ENCODE results near the gene CES3. TPM values are rescaled to one million over a fixed set of nuclear protein-coding genes. Genes with fewer than 3 reads are reported as not detected.

The CES3 gene
- polyA plus RNA-seq, 1 donor (not counting 4 experiments of a cell fraction or from before 2014, with no cell fraction given): 1.5 TPM

GRCh38 chr16:66926171-66926947, 34.7 kb upstream of the CES3 start:
- TF ChIP-seq CTCF (optimal IDR thresholded peaks at IDR 0.05 in 1 of 3, IDR thresholded peaks at IDR 0.05 in 1 of 3, conservative IDR thresholded peaks at IDR 0.05 in 1 of 3; ENCODE audit: extremely low read depth in 1 of 3, insufficient read depth in 2 of 3, low read length in 3 of 3): no peak
- no peak for TF ChIP-seq EZH2 (IDR thresholded peaks at IDR 0.05; ENCODE audit: low read length)
- Histone ChIP-seq H2AFZ (ENCODE audit: control insufficient read depth, low read length) (no peak overlapping the region), H3K9me3 (ENCODE audit: control insufficient read depth, low read depth, low read length) (no peaks in the 10 kb centered on the region), H3K79me2 (ENCODE audit: control insufficient read depth, insufficient read depth, low read length) (no peaks in the 10 kb centered on the region), H3K9me1 (ENCODE audit: control insufficient read depth, extremely low read depth, insufficient read depth, low read length) (no peaks in the 10 kb centered on the region), H3K27ac (ENCODE audit: control insufficient read depth, insufficient read depth, low read length) (no peak overlapping the region), H3K9ac (ENCODE audit: control insufficient read depth, extremely low read depth, insufficient read depth, low read length) (no peak overlapping the region), H4K20me1 (ENCODE audit: control insufficient read depth, extremely low read depth, insufficient read depth, low read length) (no peaks in the 10 kb centered on the region), H3K4me2 (ENCODE audit: control insufficient read depth, extremely low read depth, insufficient read depth, low read depth, low read length) (no peak overlapping the region), H3K4me3 (ENCODE audit: control insufficient read depth in 2 of 3, extremely low read depth in 1 of 3, insufficient read depth in 2 of 3, low read depth in 1 of 3, low read length in 3 of 3) (no peak overlapping the region), H3K27me3 (ENCODE audit: control insufficient read depth, extremely low read depth, insufficient read depth, low read length) (peaks cover 38% of the 10 kb centered on the region), H3K4me1 (ENCODE audit: control insufficient read depth, extremely low read depth, insufficient read depth, low read length) (peaks cover 19% of the 10 kb centered on the region), H3K36me3 (ENCODE audit: control insufficient read depth in 2 of 2, extremely low read depth in 1 of 2, insufficient read depth in 2 of 2, low read length in 2 of 2) (no peaks in the 10 kb centered on the region)
- DNase-seq (ENCODE audit: low read depth, low spot score) (no peak), FAIRE-seq (no peak)
- dilution Hi-C loops (cut with MboI; ENCODE audit: extremely low pct_ligation_motif_present, low sequenced_read_pairs): no loop called here

GRCh38 chr16:66926961-66927436, 34.1 kb upstream of the CES3 start:
- DNase-seq (ENCODE audit: low read depth, low spot score) (peak; percentile 55), FAIRE-seq (peak; percentile 26)
- dilution Hi-C loops (cut with MboI; ENCODE audit: extremely low pct_ligation_motif_present, low sequenced_read_pairs): no loop called here

More at GRCh38 chr16:66926961-66927436, 34.1 kb upstream of the CES3 start:
- no peaks in the 10 kb centered on the region for H4K20me1 ChIP-seq (ENCODE audit: control insufficient read depth, extremely low read depth, insufficient read depth, low read length)
- peaks cover 32% of the 10 kb centered on the region for H3K27me3 ChIP-seq (ENCODE audit: control insufficient read depth, extremely low read depth, insufficient read depth, low read length)
- H3K4me1 ChIP-seq (ENCODE audit: control insufficient read depth, extremely low read depth, insufficient read depth, low read length): peaks cover 19% of the 10 kb centered on the region
- no peaks in the 10 kb centered on the region for H3K9me1 ChIP-seq (ENCODE audit: control insufficient read depth, extremely low read depth, insufficient read depth, low read length)
- no peaks in the 10 kb centered on the region for H3K79me2 ChIP-seq (ENCODE audit: control insufficient read depth, insufficient read depth, low read length)
- H3K36me3 ChIP-seq (ENCODE audit: control insufficient read depth in 2 of 2, extremely low read depth in 1 of 2, insufficient read depth in 2 of 2, low read length in 2 of 2): peaks cover 0 to under 1% of the 10 kb centered on the region in 2 experiments
- H2AFZ ChIP-seq (ENCODE audit: control insufficient read depth, low read length): no peak overlapping the region
- H3K9me3 ChIP-seq (ENCODE audit: control insufficient read depth, low read depth, low read length): no peaks in the 10 kb centered on the region
- no peak overlapping the region for H3K27ac ChIP-seq (ENCODE audit: control insufficient read depth, insufficient read depth, low read length)
- H3K4me2 ChIP-seq (ENCODE audit: control insufficient read depth, extremely low read depth, insufficient read depth, low read depth, low read length): no peak overlapping the region
- TF ChIP-seq EZH2 (IDR thresholded peaks at IDR 0.05; ENCODE audit: low read length) (no peak), CTCF (optimal IDR thresholded peaks at IDR 0.05 in 1 of 3, IDR thresholded peaks at IDR 0.05 in 1 of 3, conservative IDR thresholded peaks at IDR 0.05 in 1 of 3; ENCODE audit: extremely low read depth in 1 of 3, insufficient read depth in 2 of 3, low read length in 3 of 3) (no peak)
- H3K9ac ChIP-seq (ENCODE audit: control insufficient read depth, extremely low read depth, insufficient read depth, low read length): no peak overlapping the region
- H3K4me3 ChIP-seq (ENCODE audit: control insufficient read depth in 2 of 3, extremely low read depth in 1 of 3, insufficient read depth in 2 of 3, low read depth in 1 of 3, low read length in 3 of 3): no peak overlapping the region

Data from keratinocyte (primary cell).